Stomach (tissue), 4 donors: ENCODE results near the gene CCNYL1.

Source experiments
- CTCF ChIP-seq, 7 experiments: fragments of 450-650 bp in 4 of 7; fragments of 200-600 bp in 3 of 7; sonication (generic) in 3 of 7; IDR thresholded peaks; one replicate each; pipeline ENCODE4 v1.5.1; 2016 to 2019; ENCODE audit warnings: antibody characterized with exemption in 7 of 7, control low read depth in 2 of 7, mild to moderate bottlenecking in 1 of 7
- EP300 ChIP-seq: sonication (generic); formaldehyde crosslinking; IDR thresholded peaks from one replicate; pipeline ENCODE4 v1.6.1; 2017; ENCODE audit warnings: antibody characterized with exemption
- POLR2A ChIP-seq, 4 donors: fragments of 450-650 bp; IDR thresholded peaks; one replicate each; pipeline ENCODE4 v1.6.1; 2016; ENCODE audit warnings: antibody characterized with exemption in 4 of 4, control low read depth in 2 of 4, mild to moderate bottlenecking in 1 of 4, moderate library complexity in 1 of 4
- POLR2AphosphoS5 ChIP-seq, 3 donors: sonication (generic); formaldehyde crosslinking; IDR thresholded peaks; one replicate each; pipeline ENCODE4 v1.6.1; 2016; ENCODE audit warnings: antibody characterized with exemption in 3 of 3

GRCh38 chr2:207777124-207777523 lies 65.7 kb downstream of the CCNYL1 start:
- TF ChIP-seq CTCF (IDR thresholded peaks at IDR 0.05) (no peak), EP300 (no peak), POLR2A (IDR thresholded peaks at IDR 0.05) (no peak), POLR2AphosphoS5 (IDR thresholded peaks at IDR 0.05) (no peak)
